ENCODE results near the gene RABGAP1L. TPM values are rescaled to one million over a fixed set of nuclear protein-coding genes. Genes with fewer than 3 reads are reported as not detected.

Gene RABGAP1L
- total RNA-seq, 1 donor from 2014 or later: 44.1 TPM

- DNase-seq: no peak
- no peak overlapping the region for H3K4me3 Mint-ChIP-seq (ENCODE audit: unreplicated experiment)
- no peaks in the 10 kb centered on the region for H3K27me3 Mint-ChIP-seq (ENCODE audit: unreplicated experiment)
- no peaks in the 10 kb centered on the region for H3K36me3 Mint-ChIP-seq (ENCODE audit: unreplicated experiment)
- no peak overlapping the region for H3K27ac Mint-ChIP-seq (ENCODE audit: unreplicated experiment)
- TF ChIP-seq CTCF (IDR thresholded peaks at IDR 0.05; ENCODE audit: partially characterized antibody, unreplicated experiment): no peak
- peaks cover 3% of the 10 kb centered on the region for H3K9me3 Mint-ChIP-seq (ENCODE audit: unreplicated experiment)
- H3K4me1 Mint-ChIP-seq (ENCODE audit: low read depth, unreplicated experiment): no peaks in the 10 kb centered on the region
Measured at GRCh38 chr1:174448974-174449373, 289.7 kb downstream of the RABGAP1L start.

DNA sequence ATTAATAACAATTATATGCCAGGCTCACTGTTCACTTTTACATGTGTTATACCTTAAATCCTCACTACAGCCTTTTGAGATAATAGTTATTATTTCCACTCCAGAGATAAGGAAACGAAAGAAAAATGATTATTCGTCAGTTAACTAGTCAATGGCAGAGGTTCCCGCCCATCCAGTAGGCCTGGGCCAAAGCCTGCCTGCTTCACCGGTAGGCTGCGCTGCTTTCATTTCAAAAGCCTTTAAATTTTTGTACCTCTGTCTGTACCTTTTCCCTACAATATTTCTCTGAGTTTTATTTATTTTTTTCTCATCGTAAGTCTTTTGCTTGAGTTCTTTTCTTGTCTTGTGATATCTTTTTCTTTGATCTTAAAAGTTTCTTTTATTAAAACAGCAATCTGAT, 292.1 kb downstream of the RABGAP1L start:
- Mint-ChIP-seq H3K36me3 (ENCODE audit: unreplicated experiment) (no peaks in the 10 kb centered on the region), H3K27ac (ENCODE audit: unreplicated experiment) (no peak overlapping the region), H3K4me3 (ENCODE audit: unreplicated experiment) (no peak overlapping the region), H3K27me3 (ENCODE audit: unreplicated experiment) (no peaks in the 10 kb centered on the region), H3K4me1 (ENCODE audit: low read depth, unreplicated experiment) (no peaks in the 10 kb centered on the region), H3K9me3 (ENCODE audit: unreplicated experiment) (no peaks in the 10 kb centered on the region)
- no peak for TF ChIP-seq CTCF (IDR thresholded peaks at IDR 0.05; ENCODE audit: partially characterized antibody, unreplicated experiment)
- DNase-seq: no peak

DNA sequence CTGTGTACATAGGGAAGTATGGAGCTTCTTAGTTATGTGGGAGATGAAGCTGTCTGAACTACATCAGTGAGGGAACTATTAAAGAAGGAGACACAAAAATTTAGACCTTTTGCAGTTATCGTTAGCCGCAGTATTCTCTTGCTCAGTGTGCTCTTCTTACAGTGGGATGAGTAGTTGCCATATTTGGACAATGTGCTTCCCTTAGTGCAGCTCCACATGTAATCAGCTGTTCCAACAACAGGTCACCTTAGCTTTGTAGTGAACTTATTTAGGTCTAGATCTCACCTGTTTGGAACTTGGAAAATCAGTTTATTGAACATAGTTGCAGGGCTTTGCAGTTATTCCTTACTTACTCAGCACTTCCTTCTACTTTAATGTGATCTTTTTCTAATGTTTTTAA, 306.5 kb downstream of the RABGAP1L start:
- Mint-ChIP-seq H3K27ac (ENCODE audit: unreplicated experiment) (no peak overlapping the region), H3K4me3 (ENCODE audit: unreplicated experiment) (no peak overlapping the region), H3K9me3 (ENCODE audit: unreplicated experiment) (no peaks in the 10 kb centered on the region), H3K27me3 (ENCODE audit: unreplicated experiment) (no peaks in the 10 kb centered on the region), H3K36me3 (ENCODE audit: unreplicated experiment) (no peaks in the 10 kb centered on the region), H3K4me1 (ENCODE audit: low read depth, unreplicated experiment) (no peaks in the 10 kb centered on the region)
- no peak for TF ChIP-seq CTCF (IDR thresholded peaks at IDR 0.05; ENCODE audit: partially characterized antibody, unreplicated experiment)
- no peak for DNase-seq

- Mint-ChIP-seq H3K36me3 (ENCODE audit: unreplicated experiment) (no peaks in the 10 kb centered on the region), H3K9me3 (ENCODE audit: unreplicated experiment) (no peaks in the 10 kb centered on the region), H3K27me3 (ENCODE audit: unreplicated experiment) (no peaks in the 10 kb centered on the region), H3K4me1 (ENCODE audit: low read depth, unreplicated experiment) (no peaks in the 10 kb centered on the region), H3K27ac (ENCODE audit: unreplicated experiment) (no peak overlapping the region), H3K4me3 (ENCODE audit: unreplicated experiment) (no peak overlapping the region)
- no peak for TF ChIP-seq CTCF (IDR thresholded peaks at IDR 0.05; ENCODE audit: partially characterized antibody, unreplicated experiment)
- DNase-seq: no peak
Measured at GRCh38 chr1:174466607-174467006, 307.3 kb downstream of the RABGAP1L start.

DNA sequence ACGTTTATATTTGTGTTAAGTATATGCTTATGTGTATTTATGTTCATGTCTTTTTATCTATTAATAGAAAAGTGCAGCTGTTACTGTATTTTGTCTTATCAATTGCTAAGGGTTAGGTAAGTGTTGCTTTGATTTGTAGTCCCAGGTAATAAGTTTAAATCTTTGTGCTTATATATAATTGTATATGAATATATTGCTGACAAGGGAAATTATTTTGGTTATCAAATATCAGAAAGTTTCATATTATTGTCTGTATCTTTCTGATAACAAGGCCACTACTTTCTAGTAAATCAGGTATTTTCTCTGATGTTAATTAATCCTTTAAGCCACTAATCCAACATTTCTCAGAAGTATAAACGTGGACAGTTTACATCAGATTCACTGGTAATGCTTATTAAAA, 309.7 kb downstream of the RABGAP1L start:
- H3K27me3 Mint-ChIP-seq (ENCODE audit: unreplicated experiment): no peaks in the 10 kb centered on the region
- no peaks in the 10 kb centered on the region for H3K36me3 Mint-ChIP-seq (ENCODE audit: unreplicated experiment)
- H3K27ac Mint-ChIP-seq (ENCODE audit: unreplicated experiment): no peak overlapping the region
- no peak for DNase-seq
- H3K9me3 Mint-ChIP-seq (ENCODE audit: unreplicated experiment): no peaks in the 10 kb centered on the region
- no peak for TF ChIP-seq CTCF (IDR thresholded peaks at IDR 0.05; ENCODE audit: partially characterized antibody, unreplicated experiment)
- no peaks in the 10 kb centered on the region for H3K4me1 Mint-ChIP-seq (ENCODE audit: low read depth, unreplicated experiment)
- no peak overlapping the region for H3K4me3 Mint-ChIP-seq (ENCODE audit: unreplicated experiment)

Data from glutamatergic neuron (in vitro differentiated cells).